Breast epithelium (tissue), 3 donors: ENCODE measurements around the gene CTDSP2.
A peak's percentile ranks its signal among the peaks of the same experiment; 100 is the strongest.

Experiments used
- POLR2A ChIP-seq: fragments of 450-650 bp; IDR thresholded peaks from one replicate; pipeline ENCODE4 v1.6.1; 2016; ENCODE audit warnings: antibody characterized with exemption, mild to moderate bottlenecking, moderate library complexity
- POLR2AphosphoS5 ChIP-seq, 3 donors: sonication (generic); formaldehyde crosslinking; IDR thresholded peaks; one replicate each; pipeline ENCODE4 v1.6.1; 2017; ENCODE audit warnings: antibody characterized with exemption in 3 of 3
- TF ChIP-seq, protein P1 (sequence below), 3 donors: fragments of 450-650 bp; IDR thresholded peaks; one replicate each; pipeline ENCODE4 v1.5.1; 2016 to 2017; ENCODE audit warnings: antibody characterized with exemption in 3 of 3, mild to moderate bottlenecking in 3 of 3, moderate library complexity in 3 of 3

DNA sequence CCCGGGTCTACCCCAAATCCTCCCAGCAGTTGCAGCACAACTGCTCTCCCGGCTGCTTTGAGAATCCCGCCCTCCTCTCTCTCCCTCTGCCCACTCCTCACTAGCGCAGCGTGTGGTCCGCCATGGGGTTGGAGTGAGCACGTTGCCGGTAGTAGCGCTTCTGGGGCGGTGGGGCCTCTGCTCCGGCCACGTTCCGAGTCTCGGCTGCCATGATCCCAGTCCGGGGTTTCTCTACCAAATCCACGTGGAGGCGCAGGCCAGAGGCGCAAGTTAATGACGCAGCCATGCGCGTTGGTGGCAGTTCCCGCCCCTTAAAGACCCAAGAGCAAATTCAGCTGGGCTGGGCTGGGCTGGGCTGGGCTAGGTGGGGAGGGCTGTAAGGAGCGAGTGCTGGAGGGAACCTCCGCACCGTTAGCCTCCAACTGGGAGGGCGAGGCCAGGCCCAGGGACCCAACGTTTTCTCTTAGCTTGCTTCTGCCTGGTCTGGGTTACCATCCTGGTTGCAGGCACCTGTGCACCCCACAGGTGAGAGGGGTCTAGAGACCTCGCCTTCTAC, 74.6 kb downstream of the CTDSP2 start, which contains the start of gene METTL1:
- peak; percentile 77 to 91 (median 88) for TF ChIP-seq POLR2AphosphoS5 (IDR thresholded peaks at IDR 0.05)
- TF ChIP-seq POLR2A: no peak
- TF ChIP-seq, protein P1, sequence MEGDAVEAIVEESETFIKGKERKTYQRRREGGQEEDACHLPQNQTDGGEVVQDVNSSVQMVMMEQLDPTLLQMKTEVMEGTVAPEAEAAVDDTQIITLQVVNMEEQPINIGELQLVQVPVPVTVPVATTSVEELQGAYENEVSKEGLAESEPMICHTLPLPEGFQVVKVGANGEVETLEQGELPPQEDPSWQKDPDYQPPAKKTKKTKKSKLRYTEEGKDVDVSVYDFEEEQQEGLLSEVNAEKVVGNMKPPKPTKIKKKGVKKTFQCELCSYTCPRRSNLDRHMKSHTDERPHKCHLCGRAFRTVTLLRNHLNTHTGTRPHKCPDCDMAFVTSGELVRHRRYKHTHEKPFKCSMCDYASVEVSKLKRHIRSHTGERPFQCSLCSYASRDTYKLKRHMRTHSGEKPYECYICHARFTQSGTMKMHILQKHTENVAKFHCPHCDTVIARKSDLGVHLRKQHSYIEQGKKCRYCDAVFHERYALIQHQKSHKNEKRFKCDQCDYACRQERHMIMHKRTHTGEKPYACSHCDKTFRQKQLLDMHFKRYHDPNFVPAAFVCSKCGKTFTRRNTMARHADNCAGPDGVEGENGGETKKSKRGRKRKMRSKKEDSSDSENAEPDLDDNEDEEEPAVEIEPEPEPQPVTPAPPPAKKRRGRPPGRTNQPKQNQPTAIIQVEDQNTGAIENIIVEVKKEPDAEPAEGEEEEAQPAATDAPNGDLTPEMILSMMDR (IDR thresholded peaks at IDR 0.05): peak in 1 of 3 donors; percentile 13
